HepG2 (cell line): ENCODE measurements around the gene RHBDD1. TPM values are rescaled to one million over a fixed set of nuclear protein-coding genes. Genes with fewer than 3 reads are reported as not detected.

Experiments used
- CAMTA2 ChIP-seq: sonication (generic); formaldehyde crosslinking; IDR thresholded peaks from 2 replicates; pipeline ENCODE4 v1.4.0; 2020; ENCODE audit warnings: mild to moderate bottlenecking, missing genetic modification reagents, borderline replicate concordance
- EZH2 ChIP-seq: conservative IDR thresholded peaks from 2 replicates; pipeline ENCODE4 v1.6.1; 2012; ENCODE audit warnings: mild to moderate bottlenecking, low read depth, low read length, moderate library complexity
- HMGA1 ChIP-seq: sonication (generic); formaldehyde crosslinking; conservative IDR thresholded peaks from 2 replicates; pipeline ENCODE4 v1.4.0; 2020; ENCODE audit warnings: missing genetic modification reagents
- KLF13 ChIP-seq: sonication (generic); formaldehyde crosslinking; IDR thresholded peaks from 2 replicates; pipeline ENCODE4 v1.4.0; 2020; ENCODE audit warnings: mild to moderate bottlenecking, missing genetic modification reagents
- LCORL ChIP-seq, 2 experiments: fragments of 450-650 bp in 1 of 2; sonication (generic) in 1 of 2; formaldehyde crosslinking in 1 of 2; IDR thresholded peaks; 2 replicates each; pipeline versions ENCODE4 v1.5.0 to v1.6.1; 2017 to 2020; ENCODE audit warnings: antibody characterized with exemption in 1 of 2, missing genetic modification reagents in 1 of 2
- PHB2 ChIP-seq: fragments of 450-650 bp; IDR thresholded peaks from 2 replicates; pipeline ENCODE4 v1.6.1; 2018; ENCODE audit not compliant: partially characterized antibody
- SAFB2 ChIP-seq: sonication (generic); formaldehyde crosslinking; IDR thresholded peaks from 2 replicates; pipeline ENCODE4 v1.5.1; 2020; ENCODE audit warnings: missing genetic modification reagents, low read depth, mild to moderate bottlenecking, borderline replicate concordance
- ZEB1 ChIP-seq: IDR thresholded peaks from 2 replicates; pipeline ENCODE4 v1.6.1; 2012; ENCODE audit warnings: mild to moderate bottlenecking, low read depth, inconsistent platforms; ENCODE audit not compliant: insufficient replicate concordance
- ZNF138 ChIP-seq: sonication (generic); formaldehyde crosslinking; IDR thresholded peaks from 2 replicates; pipeline ENCODE4 v1.5.0; 2020; ENCODE audit warnings: mild to moderate bottlenecking, low read depth, missing genetic modification reagents
- ZNF678 ChIP-seq: sonication (generic); formaldehyde crosslinking; IDR thresholded peaks from 2 replicates; pipeline ENCODE4 v1.4.0; 2020; ENCODE audit warnings: mild to moderate bottlenecking, missing genetic modification reagents
- ZSCAN21 ChIP-seq: sonication (generic); formaldehyde crosslinking; IDR thresholded peaks from 2 replicates; pipeline ENCODE4 v1.8.0; 2022; ENCODE audit warnings: mild to moderate bottlenecking, missing genetic modification reagents, moderate library complexity, borderline replicate concordance
- polyA plus RNA-seq, 8 experiments: library from polyadenylated mRNA; depleted of rRNA in 3 of 8; stranded (reverse) in 7 of 8; unstranded in 1 of 8; fragments of >200 nt; fragmentation: Illumina TruSeq in 4 of 8; extraction: Trizol in 4 of 8; gene quantifications; 2 replicates each; pipeline versions ENCODE4 v1.2.1 to v1.2.3, GENCODE V29; 2011 to 2016; ENCODE audit warnings: low read depth in 4 of 8, missing spikeins in 1 of 8, mixed read lengths in 1 of 8; ENCODE audit not compliant: insufficient read depth in 1 of 8
- total RNA-seq, 5 experiments: library from RNA; depleted of rRNA; stranded (reverse); fragments of >200 nt; fragmentation: Illumina TruSeq; extraction: Trizol; gene quantifications; 2 replicates each; pipeline ENCODE4 v1.2.3, GENCODE V29; 2016; ENCODE audit warnings: low read depth in 1 of 5
- TF ChIP-seq, protein P1 (sequence below): sonication (generic); formaldehyde crosslinking; IDR thresholded peaks from 2 replicates; pipeline ENCODE4 v1.9.0; 2021; ENCODE audit warnings: missing genetic modification reagents, mild to moderate bottlenecking, borderline replicate concordance
- TF ChIP-seq, protein P2 (sequence below): sonication (generic); formaldehyde crosslinking; IDR thresholded peaks from 2 replicates; pipeline ENCODE4 v1.5.1; 2020; ENCODE audit warnings: mild to moderate bottlenecking, missing genetic modification reagents
- TF ChIP-seq, protein P3 (sequence below): sonication (generic); formaldehyde crosslinking; IDR thresholded peaks from 2 replicates; pipeline ENCODE4 v1.4.0; 2020; ENCODE audit warnings: mild to moderate bottlenecking, missing genetic modification reagents
- TF ChIP-seq, protein P4 (sequence below): IDR thresholded peaks from 2 replicates; pipeline ENCODE4 v1.6.1; 2016; ENCODE audit warnings: missing genetic modification reagents, missing compliant biosample characterization
- TF ChIP-seq, protein P5 (sequence below): sonication (generic); formaldehyde crosslinking; IDR thresholded peaks from 2 replicates; pipeline ENCODE4 v1.4.0; 2020; ENCODE audit warnings: missing genetic modification reagents

The RHBDD1 gene
- total and polyA plus RNA-seq, 2 of the 13 experiments (the other 11 are each of a cell fraction or from before 2014, with no cell fraction given), result 8.2 to 9.5 TPM

DNA sequence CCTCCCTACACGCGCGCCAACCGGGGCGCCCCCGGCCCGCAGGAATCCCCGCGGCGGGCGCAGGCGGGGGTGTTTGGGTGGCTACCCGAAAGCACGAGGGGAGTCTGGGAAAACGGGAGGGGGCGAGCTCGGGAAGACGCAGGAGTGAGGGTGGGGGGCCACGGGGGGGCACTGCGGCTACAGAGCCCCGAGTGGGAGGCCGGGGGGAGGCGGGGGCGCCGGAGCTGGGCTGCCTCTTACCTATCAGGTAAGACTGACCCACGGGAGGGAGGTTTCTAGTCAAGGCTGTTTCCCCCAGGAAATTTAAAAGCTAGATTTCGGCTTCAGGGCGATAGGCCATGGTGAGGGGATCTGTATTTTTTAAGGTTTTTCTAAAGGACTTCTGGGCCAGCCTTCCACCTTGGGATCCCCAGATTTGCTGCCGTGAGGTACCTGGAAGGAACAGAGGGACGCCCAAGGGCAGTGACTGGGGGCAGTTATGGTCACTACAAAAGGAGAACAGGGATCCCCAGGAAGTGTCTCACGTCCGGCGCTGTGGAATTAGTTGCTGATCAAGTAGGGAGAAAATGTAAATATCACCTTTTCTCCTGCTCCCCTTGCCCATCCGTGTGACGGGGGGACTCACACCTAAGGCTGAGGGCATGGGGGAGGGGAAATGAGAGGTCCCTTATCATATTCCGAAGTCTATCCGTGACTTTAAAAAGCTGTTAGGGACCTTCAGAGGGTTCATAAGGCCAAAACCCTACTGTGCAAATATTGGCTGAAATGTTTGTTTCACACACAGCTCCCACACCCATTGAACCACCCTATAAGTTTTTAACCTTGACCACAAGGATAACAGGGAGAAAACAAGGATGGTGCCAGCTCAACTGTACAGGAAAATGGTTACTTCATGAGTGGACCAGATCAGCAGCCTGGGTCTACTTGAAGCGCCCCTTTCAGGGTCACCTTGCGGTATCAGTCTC, 35.6 kb upstream of the RHBDD1 start (continued):
- TF ChIP-seq, protein P1, sequence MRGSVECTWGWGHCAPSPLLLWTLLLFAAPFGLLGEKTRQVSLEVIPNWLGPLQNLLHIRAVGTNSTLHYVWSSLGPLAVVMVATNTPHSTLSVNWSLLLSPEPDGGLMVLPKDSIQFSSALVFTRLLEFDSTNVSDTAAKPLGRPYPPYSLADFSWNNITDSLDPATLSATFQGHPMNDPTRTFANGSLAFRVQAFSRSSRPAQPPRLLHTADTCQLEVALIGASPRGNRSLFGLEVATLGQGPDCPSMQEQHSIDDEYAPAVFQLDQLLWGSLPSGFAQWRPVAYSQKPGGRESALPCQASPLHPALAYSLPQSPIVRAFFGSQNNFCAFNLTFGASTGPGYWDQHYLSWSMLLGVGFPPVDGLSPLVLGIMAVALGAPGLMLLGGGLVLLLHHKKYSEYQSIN, result no peak
- TF ChIP-seq, protein P2, sequence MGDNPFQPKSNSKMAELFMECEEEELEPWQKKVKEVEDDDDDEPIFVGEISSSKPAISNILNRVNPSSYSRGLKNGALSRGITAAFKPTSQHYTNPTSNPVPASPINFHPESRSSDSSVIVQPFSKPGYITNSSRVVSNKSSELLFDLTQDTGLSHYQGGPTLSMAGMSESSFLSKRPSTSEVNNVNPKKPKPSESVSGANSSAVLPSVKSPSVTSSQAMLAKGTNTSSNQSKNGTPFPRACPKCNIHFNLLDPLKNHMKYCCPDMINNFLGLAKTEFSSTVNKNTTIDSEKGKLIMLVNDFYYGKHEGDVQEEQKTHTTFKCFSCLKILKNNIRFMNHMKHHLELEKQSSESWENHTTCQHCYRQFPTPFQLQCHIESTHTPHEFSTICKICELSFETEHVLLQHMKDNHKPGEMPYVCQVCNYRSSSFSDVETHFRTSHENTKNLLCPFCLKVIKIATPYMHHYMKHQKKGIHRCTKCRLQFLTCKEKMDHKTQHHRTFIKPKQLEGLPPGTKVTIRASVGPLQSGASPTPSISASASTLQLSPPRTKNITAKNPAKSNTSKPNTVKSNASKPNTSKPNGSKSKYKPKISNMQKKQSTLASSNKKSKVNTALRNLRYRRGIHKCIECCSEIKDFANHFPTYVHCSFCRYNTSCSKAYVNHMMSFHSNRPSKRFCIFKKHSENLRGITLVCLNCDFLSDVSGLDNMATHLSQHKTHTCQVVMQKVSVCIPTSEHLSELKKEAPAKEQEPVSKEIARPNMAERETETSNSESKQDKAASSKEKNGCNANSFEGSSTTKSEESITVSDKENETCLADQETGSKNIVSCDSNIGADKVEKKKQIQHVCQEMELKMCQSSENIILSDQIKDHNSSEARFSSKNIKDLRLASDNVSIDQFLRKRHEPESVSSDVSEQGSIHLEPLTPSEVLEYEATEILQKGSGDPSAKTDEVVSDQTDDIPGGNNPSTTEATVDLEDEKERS (CRISPR knock-in tag), result peak; percentile 94; the same call in 1 of the 2 replicates
- no peak for TF ChIP-seq ZNF138 (CRISPR knock-in tag)
- TF ChIP-seq, protein P3, sequence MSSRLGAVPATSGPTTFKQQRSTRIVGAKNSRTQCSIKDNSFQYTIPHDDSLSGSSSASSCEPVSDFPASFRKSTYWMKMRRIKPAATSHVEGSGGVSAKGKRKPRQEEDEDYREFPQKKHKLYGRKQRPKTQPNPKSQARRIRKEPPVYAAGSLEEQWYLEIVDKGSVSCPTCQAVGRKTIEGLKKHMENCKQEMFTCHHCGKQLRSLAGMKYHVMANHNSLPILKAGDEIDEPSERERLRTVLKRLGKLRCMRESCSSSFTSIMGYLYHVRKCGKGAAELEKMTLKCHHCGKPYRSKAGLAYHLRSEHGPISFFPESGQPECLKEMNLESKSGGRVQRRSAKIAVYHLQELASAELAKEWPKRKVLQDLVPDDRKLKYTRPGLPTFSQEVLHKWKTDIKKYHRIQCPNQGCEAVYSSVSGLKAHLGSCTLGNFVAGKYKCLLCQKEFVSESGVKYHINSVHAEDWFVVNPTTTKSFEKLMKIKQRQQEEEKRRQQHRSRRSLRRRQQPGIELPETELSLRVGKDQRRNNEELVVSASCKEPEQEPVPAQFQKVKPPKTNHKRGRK (CRISPR knock-in tag), result no peak
- TF ChIP-seq PHB2, result no peak
- TF ChIP-seq ZSCAN21, result peak; percentile 45; the same call in 1 of the 2 replicates
- no peak for TF ChIP-seq SAFB2
- TF ChIP-seq ZNF678, result 0 out of 2 replicates have a peak, but pooled peaks have one; percentile 45
- no peak for TF ChIP-seq EZH2
- peak; percentile 95 for TF ChIP-seq ZEB1
- peak; percentile 77 for TF ChIP-seq LCORL (IDR thresholded peaks at IDR 0.05)
- peak; percentile 95 for TF ChIP-seq LCORL (CRISPR knock-in tag; IDR thresholded peaks at IDR 0.05)
- TF ChIP-seq HMGA1, result no peak
- TF ChIP-seq, protein P4, sequence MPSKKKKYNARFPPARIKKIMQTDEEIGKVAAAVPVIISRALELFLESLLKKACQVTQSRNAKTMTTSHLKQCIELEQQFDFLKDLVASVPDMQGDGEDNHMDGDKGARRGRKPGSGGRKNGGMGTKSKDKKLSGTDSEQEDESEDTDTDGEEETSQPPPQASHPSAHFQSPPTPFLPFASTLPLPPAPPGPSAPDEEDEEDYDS (CRISPR knock-in tag), result no peak; the same call in 1 of the 2 replicates
- no peak for TF ChIP-seq KLF13
- no peak for TF ChIP-seq CAMTA2
- TF ChIP-seq, protein P5, sequence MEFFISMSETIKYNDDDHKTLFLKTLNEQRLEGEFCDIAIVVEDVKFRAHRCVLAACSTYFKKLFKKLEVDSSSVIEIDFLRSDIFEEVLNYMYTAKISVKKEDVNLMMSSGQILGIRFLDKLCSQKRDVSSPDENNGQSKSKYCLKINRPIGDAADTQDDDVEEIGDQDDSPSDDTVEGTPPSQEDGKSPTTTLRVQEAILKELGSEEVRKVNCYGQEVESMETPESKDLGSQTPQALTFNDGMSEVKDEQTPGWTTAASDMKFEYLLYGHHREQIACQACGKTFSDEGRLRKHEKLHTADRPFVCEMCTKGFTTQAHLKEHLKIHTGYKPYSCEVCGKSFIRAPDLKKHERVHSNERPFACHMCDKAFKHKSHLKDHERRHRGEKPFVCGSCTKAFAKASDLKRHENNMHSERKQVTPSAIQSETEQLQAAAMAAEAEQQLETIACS, result no peak
